GM23338 (cell line): ENCODE results near the gene SETDB2. TPM values are rescaled to one million over a fixed set of nuclear protein-coding genes. Genes with fewer than 3 reads are reported as not detected.

ENCODE experiments used
- ATAC-seq: fragments of 200-7000 bp; cut with Tn5 transposase; 3 replicates; pipeline ENCODE4 v1.9.1; 2020
- DNase-seq: peaks from one replicate; pipeline ENCODE4 v3.0.0-alpha.2; 2015; ENCODE audit warnings: low spot score
- H2AFZ ChIP-seq: fragments of 200-600 bp; sonication (generic); 2 replicates; pipeline ENCODE4 v1.8.0; 2016; ENCODE audit warnings: antibody characterized with exemption, mild to moderate bottlenecking, moderate library complexity
- H3F3A ChIP-seq: fragments of 200-600 bp; sonication (generic); replicated peaks from 2 replicates; pipeline ENCODE4 v1.8.0; 2017; ENCODE audit warnings: antibody characterized with exemption, mixed run types, low read depth
- H3K27ac ChIP-seq: fragments of 200-600 bp; sonication (generic); 2 replicates; pipeline ENCODE4 v1.6.1; 2016; ENCODE audit warnings: low read depth
- H3K27me3 ChIP-seq: fragments of 200-600 bp; sonication (generic); 2 replicates; pipeline ENCODE4 v1.8.0; 2016; ENCODE audit warnings: mild to moderate bottlenecking, mixed run types, moderate library complexity; ENCODE audit not compliant: insufficient read depth
- H3K36me3 ChIP-seq: fragments of 200-600 bp; sonication (generic); 2 replicates; pipeline ENCODE4 v1.8.0; 2016; ENCODE audit warnings: mild to moderate bottlenecking; ENCODE audit not compliant: insufficient read depth
- H3K4me1 ChIP-seq: fragments of 200-600 bp; sonication (generic); 2 replicates; pipeline ENCODE4 v1.8.0; 2016; ENCODE audit warnings: mild to moderate bottlenecking, moderate library complexity; ENCODE audit not compliant: insufficient read depth
- H3K4me2 ChIP-seq: fragments of 200-600 bp; sonication (generic); 2 replicates; pipeline ENCODE4 v1.7.1; 2017; ENCODE audit warnings: mixed run types
- H3K4me3 ChIP-seq: fragments of 200-600 bp; sonication (generic); 2 replicates; pipeline ENCODE4 v1.6.1; 2016; ENCODE audit warnings: mixed run types
- H3K79me2 ChIP-seq: fragments of 200-600 bp; sonication (generic); replicated peaks from 2 replicates; pipeline ENCODE4 v1.8.0; 2017; ENCODE audit warnings: mild to moderate bottlenecking; ENCODE audit not compliant: insufficient read depth
- H3K9me2 ChIP-seq: fragments of 200-600 bp; sonication (generic); 2 replicates; pipeline ENCODE4 v1.8.0; 2017; ENCODE audit not compliant: insufficient read depth
- H4K20me1 ChIP-seq: fragments of 200-600 bp; sonication (generic); replicated peaks from 2 replicates; pipeline ENCODE4 v1.8.0; 2017; ENCODE audit warnings: mild to moderate bottlenecking; ENCODE audit not compliant: insufficient read depth
- H3K27ac Mint-ChIP-seq: 2 replicates; pipeline ENCODE4 v1.8.0; 2020; ENCODE audit warnings: inconsistent platforms, mild to moderate bottlenecking, moderate library complexity, mixed read lengths
- H3K27me3 Mint-ChIP-seq: 3 replicates; pipeline ENCODE4 v1.8.0; 2022; ENCODE audit warnings: low read depth, mild to moderate bottlenecking, moderate library complexity, mixed read lengths, inconsistent platforms; ENCODE audit not compliant: insufficient read depth, poor library complexity
- H3K36me3 Mint-ChIP-seq: 3 replicates; pipeline ENCODE4 v1.8.0; 2021; ENCODE audit warnings: low read depth, mild to moderate bottlenecking, inconsistent platforms, moderate library complexity, mixed read lengths
- H3K4me1 Mint-ChIP-seq: 3 replicates; pipeline ENCODE4 v1.8.0; 2020; ENCODE audit warnings: mild to moderate bottlenecking, inconsistent platforms, mixed read lengths
- H3K4me3 Mint-ChIP-seq: 3 replicates; pipeline ENCODE4 v1.8.0; 2021; ENCODE audit warnings: moderate library complexity, mild to moderate bottlenecking, inconsistent platforms, mixed read lengths
- H3K9me3 Mint-ChIP-seq: 3 replicates; pipeline ENCODE4 v1.8.0; 2020; ENCODE audit warnings: moderate library complexity, mild to moderate bottlenecking, inconsistent platforms, mixed read lengths
- CTCF ChIP-seq, 2 experiments: fragments of 200-600 bp in 1 of 2; sonication (generic) in 1 of 2; conservative IDR thresholded peaks; 2 replicates each; pipeline versions ENCODE4 v1.5.1 to v1.6.1; 2016 to 2017; ENCODE audit warnings: antibody characterized with exemption in 2 of 2, low read depth in 2 of 2, mild to moderate bottlenecking in 2 of 2, moderate library complexity in 1 of 2
- ETS1 ChIP-seq: IDR thresholded peaks from 2 replicates; pipeline ENCODE4 v1.6.1; 2016; ENCODE audit warnings: antibody characterized with exemption
- EZH2 ChIP-seq: fragments of 200-600 bp; sonication (generic); IDR thresholded peaks from one replicate; pipeline ENCODE4 v1.8.0; 2017; ENCODE audit warnings: antibody characterized with exemption, mild to moderate bottlenecking, low read depth; ENCODE audit not compliant: unreplicated experiment
- JUNB ChIP-seq: IDR thresholded peaks from one replicate; pipeline ENCODE4 v1.6.1; 2016; ENCODE audit warnings: antibody characterized with exemption; ENCODE audit not compliant: unreplicated experiment
- NANOG ChIP-seq: IDR thresholded peaks from 2 replicates; pipeline ENCODE4 v1.6.1; 2016; ENCODE audit warnings: antibody characterized with exemption, borderline replicate concordance
- POLR2AphosphoS5 ChIP-seq: IDR thresholded peaks from 2 replicates; pipeline ENCODE4 v1.6.1; 2016; ENCODE audit warnings: antibody characterized with exemption, low read depth
- STAT1 ChIP-seq: IDR thresholded peaks from one replicate; pipeline ENCODE4 v1.6.1; 2016; ENCODE audit warnings: antibody characterized with exemption; ENCODE audit not compliant: unreplicated experiment
- ZNF114 ChIP-seq: fragments of 250-450 bp; sonication (Bioruptor Pico); IDR thresholded peaks from 2 replicates; pipeline ENCODE4 v1.5.0; 2020; ENCODE audit warnings: mild to moderate bottlenecking, moderate library complexity
- ZNF462 ChIP-seq: fragments of 250-450 bp; sonication (Bioruptor Pico); IDR thresholded peaks from 2 replicates; pipeline ENCODE4 v1.5.0; 2020; ENCODE audit warnings: mild to moderate bottlenecking, moderate library complexity
- polyA plus RNA-seq: library from polyadenylated mRNA; unstranded; fragments of >200 nt; fragmentation: Nextera tagmentation; extraction: Ambion mirVana; gene quantifications from 2 replicates; pipeline ENCODE4 v1.2.1, GENCODE V29; 2016
- total RNA-seq: library from RNA; depleted of rRNA; stranded (reverse); fragments of >200 nt; shearing (Covaris generic); gene quantifications from 2 replicates; pipeline ENCODE4 v1.2.3, GENCODE V29; 2014
- TF ChIP-seq, protein P1 (sequence below): IDR thresholded peaks from one replicate; pipeline ENCODE4 v1.6.1; 2018; ENCODE audit warnings: antibody characterized with exemption; ENCODE audit not compliant: unreplicated experiment

The SETDB2 gene
- total and polyA plus RNA-seq, 2 experiments from 2014 or later = 4.6 to 5.8 TPM

DNA sequence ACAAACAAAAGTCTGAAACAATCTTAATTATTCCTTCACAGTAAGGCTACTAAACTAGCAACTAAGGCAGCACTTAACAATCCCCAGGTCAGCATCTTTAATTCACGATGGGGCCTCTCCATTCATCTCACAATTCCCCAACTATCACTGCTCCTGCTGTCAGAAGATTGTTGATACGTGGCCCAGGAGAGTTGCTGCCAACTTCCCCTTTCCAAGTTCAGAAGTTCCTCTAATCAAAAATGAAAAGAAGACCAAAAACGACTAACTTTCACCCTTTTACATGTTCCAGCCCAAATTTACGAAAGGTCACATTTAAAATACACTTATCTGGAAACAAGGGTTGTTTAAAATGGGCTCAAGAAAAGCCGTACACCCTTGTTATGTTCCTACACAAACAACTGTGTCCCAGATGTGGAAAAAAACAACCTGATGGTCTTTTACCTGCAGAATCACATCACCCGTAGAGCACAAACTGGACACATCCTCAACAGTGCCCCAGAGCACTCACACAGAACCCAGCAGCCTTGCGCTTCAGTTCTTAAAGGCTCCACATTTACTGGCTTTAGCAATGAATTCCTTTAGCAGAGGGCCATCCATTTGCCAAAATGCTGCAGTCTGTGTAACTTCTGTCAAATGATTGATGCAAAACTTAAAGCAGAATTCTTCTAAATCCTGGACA, 89.7 kb downstream of the SETDB2 start:
- H3K4me1 Mint-ChIP-seq = no peaks in the 10 kb centered on the region
- H3K9me3 Mint-ChIP-seq = no peaks in the 10 kb centered on the region
- Histone ChIP-seq H3K4me1 (no peaks in the 10 kb centered on the region), H2AFZ (no peak overlapping the region), H3K27ac (no peak overlapping the region), H3K27me3 (no peaks in the 10 kb centered on the region), H3K79me2 (no peaks in the 10 kb centered on the region), H3K36me3 (no peaks in the 10 kb centered on the region), H3F3A (no peaks in the 10 kb centered on the region), H4K20me1 (no peaks in the 10 kb centered on the region), H3K4me2 (no peak overlapping the region), H3K9me2 (no peaks in the 10 kb centered on the region), H3K4me3 (no peak overlapping the region)
- ATAC-seq (no peak), DNase-seq (no peak)
- TF ChIP-seq STAT1 = no peak
- TF ChIP-seq CTCF (conservative IDR thresholded peaks at IDR 0.05; ENCODE audit: low read depth in 2 of 2) = no peak
- TF ChIP-seq ZNF462 (CRISPR knock-in tag) = no peak
- no peak for TF ChIP-seq ETS1
- no peak for TF ChIP-seq ZNF114
- no peak for TF ChIP-seq NANOG
- no peak for TF ChIP-seq POLR2AphosphoS5
- TF ChIP-seq JUNB = no peak
- TF ChIP-seq, protein P1, sequence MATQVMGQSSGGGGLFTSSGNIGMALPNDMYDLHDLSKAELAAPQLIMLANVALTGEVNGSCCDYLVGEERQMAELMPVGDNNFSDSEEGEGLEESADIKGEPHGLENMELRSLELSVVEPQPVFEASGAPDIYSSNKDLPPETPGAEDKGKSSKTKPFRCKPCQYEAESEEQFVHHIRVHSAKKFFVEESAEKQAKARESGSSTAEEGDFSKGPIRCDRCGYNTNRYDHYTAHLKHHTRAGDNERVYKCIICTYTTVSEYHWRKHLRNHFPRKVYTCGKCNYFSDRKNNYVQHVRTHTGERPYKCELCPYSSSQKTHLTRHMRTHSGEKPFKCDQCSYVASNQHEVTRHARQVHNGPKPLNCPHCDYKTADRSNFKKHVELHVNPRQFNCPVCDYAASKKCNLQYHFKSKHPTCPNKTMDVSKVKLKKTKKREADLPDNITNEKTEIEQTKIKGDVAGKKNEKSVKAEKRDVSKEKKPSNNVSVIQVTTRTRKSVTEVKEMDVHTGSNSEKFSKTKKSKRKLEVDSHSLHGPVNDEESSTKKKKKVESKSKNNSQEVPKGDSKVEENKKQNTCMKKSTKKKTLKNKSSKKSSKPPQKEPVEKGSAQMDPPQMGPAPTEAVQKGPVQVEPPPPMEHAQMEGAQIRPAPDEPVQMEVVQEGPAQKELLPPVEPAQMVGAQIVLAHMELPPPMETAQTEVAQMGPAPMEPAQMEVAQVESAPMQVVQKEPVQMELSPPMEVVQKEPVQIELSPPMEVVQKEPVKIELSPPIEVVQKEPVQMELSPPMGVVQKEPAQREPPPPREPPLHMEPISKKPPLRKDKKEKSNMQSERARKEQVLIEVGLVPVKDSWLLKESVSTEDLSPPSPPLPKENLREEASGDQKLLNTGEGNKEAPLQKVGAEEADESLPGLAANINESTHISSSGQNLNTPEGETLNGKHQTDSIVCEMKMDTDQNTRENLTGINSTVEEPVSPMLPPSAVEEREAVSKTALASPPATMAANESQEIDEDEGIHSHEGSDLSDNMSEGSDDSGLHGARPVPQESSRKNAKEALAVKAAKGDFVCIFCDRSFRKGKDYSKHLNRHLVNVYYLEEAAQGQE = no peak
- no peak for TF ChIP-seq EZH2
- no peak overlapping the region for H3K4me3 Mint-ChIP-seq
- no peaks in the 10 kb centered on the region for H3K27me3 Mint-ChIP-seq
- H3K27ac Mint-ChIP-seq = no peak overlapping the region
- peaks cover 7% of the 10 kb centered on the region; the same call in 1 of the 3 replicates for H3K36me3 Mint-ChIP-seq
